Eye (tissue), 1 donor: ENCODE results near the gene SEC16A.
"Not testable (repeated sequence)": the region's sequence is repeated elsewhere in the genome, so short reads cannot be mapped to it uniquely, and the experiment has no call there.

Experiments used
- DNase-seq: peaks from one replicate; pipeline ENCODE4 v3.0.0-alpha.2; 2015

The SEC16A gene

DNA sequence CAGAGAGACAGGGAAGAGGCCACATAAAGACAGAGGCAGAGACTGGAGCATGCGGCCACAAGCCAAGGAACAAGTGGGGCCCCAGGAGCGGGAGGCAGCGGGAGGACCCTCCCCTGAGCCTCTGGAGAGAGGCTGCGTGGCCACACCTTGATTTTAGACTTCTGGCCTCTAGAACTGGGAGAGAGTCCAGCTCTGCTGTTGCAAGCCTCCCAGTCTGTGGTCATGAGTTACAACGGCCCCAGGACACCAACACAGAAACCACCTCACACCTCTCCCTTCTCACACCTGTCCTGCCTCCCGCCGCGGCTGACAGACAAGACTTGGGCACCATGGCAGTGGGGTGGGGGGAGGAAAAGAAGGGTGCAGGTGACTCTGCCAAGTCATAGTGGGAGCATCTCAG is 45.4 kb downstream of the SEC16A start:
- no peak for DNase-seq

DNA sequence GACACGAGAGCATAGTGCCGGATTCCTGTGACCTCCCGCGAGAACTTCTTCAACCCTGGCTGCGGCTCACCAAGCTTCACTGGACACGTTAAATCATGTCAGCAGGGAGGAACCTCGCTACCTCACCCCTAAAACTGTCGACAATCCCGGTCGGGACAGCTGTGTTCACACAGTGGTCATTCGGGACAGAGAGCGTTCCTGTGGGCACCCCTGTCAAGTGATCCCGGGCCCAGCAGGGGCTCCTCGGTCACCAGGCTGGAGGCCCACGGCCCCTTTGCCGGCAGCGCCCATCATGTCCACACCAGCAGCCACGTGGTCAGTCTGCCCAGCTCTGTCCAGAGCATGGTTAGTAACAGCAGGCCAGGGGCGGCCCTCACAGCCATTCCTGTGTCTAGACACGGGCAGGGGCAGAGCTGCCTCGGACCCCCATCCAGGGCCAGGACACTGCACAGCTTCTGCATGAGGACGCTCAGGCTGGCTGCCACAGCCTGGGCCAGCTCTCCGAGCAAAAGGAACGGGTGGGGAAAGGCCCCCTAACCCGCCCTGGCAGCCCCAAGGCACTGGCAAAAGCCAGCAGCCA is 46.7 kb downstream of the SEC16A start:
- DNase-seq, result no peak

DNA sequence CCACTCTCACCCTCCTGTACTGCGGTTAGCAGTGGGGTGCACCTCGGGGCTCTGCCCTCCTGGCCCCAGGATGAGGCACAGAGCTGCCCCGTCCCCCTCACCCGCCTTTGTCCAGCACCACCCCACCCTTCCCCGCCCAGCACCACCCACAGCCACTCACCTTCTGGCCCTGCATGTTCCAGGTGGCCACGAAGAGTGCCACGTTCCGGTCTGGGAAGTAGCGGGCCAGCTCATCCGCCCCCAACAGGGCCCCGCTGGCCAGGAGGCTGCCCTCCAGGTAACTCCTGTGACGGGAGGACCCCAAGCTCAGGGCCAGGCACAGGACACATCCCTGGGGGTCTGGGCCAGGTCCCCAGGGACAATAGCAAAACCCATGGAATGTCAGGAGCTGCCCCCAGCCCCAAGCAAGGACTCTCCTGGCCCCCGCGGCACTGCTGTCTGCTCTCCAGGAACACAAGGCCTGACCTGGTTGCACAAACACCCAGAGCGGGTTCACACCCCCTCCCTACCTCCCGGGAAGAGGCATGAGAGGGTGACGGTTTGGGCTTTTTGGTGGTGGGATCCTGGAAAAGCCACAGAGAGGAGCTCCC is 48.2 kb downstream of the SEC16A start:
- DNase-seq, result no peak

DNA sequence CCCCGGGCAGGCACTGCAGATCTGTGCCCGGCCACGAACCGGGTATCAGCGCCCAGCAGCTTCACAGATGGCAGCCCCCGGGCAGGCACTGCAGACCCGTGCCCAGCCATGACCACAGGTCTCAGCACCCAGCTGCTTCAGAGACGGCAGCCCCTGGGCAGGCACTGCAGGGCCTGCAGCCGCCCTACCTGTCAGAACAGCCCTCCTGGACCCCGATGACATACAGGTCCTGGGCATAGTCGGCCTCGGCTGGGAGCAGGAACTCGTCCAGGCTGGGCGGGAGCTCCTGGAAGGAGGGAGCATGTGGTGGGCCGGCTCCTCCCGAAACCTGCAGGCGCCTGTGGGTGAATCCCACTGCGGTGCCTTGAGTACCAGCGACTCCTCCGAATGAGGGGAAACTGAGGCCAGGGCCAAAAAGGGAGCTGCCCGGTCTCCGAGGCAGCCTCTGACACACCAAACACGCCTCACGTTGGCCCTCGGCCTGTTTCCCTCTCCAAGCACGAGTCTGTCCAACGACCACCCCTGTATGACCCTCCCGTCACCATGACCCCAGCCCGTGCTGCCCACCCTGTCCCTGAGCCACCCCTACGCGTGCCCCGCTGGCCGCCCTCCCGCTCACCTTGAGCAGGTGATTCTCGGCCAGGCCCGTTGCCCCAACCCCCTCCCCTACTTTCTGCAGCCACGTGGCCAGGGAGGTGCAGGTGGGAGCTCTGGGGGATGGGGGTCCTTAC is 48.8 kb downstream of the SEC16A start:
- DNase-seq, result no peak

DNA sequence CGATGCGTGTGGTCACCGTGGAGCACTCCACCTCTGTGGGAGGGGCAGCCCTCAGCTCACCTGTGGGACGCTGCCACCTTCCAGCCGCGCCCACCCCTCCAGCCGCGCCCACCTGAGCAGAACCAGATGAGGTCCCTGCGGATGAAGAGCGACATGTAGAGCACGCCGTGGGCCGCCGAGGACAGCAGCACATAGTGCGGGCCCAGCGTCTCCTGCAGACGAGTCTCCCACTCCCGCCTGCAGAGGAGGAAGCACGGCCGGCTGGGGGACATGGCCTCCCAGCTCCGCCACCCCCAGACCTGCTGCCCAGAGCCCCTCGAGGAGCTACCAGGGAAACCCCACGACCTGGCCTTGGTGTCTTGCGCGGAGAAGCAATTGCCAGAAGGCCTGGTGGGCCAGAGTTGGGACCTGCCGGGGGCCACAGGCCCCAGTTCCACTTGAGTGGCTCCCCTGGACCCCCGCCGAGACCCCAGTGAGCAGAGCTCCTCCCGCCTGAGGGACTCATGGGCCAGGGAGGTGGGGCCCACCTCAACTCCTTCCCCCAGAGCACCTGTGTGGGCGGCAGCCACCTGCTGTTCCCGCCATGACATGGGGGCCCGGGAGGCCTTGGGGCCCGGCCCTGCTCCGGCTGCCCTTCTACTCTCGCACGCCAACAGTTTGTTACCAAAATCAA is 49.7 kb downstream of the SEC16A start:
- DNase-seq, result no peak

DNA sequence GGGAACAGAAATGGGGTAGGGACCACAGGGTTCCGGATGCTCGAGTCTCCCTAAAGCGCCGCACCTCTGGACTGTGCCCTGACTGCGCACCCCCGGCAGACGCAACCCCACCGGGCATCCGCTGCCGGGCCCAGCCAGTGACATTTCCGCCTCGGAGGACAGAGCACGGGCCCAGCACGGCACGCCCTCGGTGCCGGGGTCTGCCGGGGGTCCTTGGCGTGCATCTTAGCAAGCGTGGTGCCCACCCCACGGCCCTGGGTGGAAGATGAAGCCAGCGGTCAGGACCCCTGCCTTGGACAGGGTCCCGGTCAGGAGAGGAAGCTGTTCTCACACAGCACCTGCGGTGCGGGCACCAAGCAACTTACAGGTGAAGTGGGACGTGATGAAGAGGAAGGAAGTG is 50.2 kb downstream of the SEC16A start:
- DNase-seq, result no peak

DNA sequence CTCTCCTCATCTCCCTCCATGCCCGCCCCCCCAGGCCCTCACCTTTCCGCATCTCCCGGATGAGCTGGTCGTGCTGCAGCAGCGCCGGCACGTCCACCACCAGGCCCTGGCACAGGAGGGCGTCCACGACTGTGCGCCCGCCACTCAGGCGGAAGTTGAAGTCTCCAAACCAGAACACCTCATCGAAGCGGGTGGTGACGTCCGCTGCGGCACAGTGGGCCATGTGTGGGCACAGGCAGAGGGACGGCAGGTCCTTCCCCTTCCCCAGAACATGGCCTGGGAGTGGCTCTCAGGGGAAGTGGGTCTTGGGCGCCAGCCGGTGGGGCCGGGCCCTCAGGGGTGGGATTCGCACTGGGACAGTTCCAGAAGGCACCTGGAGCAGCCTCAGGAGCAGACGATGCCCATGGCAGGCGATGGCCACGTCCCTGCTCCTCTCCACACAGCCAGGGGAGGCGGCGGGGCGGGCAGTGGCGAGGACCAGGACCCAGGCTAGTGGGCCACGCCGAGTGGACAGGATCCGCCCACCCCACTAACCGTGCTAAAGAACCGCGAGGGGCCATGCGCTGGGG is 51.0 kb downstream of the SEC16A start:
- no peak for DNase-seq

DNA sequence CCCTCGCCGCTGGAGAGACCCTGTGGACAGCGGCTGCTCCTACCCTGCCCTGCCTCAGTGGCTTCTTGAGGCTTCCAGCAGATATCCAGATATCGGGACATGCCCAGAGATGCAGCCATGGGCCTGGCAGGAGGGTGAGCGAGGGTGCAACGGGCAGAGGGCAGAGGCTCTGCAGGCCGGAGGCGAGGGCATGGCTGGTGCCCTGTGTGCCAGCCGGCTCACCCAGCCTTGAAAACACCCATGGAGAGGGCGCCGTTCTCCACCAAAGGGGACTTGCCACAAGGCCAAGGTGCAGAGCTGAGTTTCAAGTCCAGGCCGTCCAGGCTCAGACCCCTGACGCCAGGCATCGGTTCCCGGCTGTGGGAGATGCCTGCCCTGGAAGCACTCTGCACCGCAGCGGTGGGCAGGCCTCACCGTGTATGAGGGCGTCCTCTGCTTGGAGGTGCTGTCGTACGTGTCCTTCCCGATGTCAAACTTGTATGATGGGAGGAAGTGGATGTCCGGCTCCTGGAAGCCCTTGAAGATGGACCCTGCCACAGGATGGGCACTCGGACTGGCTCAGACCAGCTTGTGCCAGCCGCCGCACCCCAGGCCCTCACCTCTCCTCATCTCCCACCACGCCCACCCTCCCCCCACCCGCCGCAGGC is 52.1 kb downstream of the SEC16A start:
- no peak for DNase-seq

DNA sequence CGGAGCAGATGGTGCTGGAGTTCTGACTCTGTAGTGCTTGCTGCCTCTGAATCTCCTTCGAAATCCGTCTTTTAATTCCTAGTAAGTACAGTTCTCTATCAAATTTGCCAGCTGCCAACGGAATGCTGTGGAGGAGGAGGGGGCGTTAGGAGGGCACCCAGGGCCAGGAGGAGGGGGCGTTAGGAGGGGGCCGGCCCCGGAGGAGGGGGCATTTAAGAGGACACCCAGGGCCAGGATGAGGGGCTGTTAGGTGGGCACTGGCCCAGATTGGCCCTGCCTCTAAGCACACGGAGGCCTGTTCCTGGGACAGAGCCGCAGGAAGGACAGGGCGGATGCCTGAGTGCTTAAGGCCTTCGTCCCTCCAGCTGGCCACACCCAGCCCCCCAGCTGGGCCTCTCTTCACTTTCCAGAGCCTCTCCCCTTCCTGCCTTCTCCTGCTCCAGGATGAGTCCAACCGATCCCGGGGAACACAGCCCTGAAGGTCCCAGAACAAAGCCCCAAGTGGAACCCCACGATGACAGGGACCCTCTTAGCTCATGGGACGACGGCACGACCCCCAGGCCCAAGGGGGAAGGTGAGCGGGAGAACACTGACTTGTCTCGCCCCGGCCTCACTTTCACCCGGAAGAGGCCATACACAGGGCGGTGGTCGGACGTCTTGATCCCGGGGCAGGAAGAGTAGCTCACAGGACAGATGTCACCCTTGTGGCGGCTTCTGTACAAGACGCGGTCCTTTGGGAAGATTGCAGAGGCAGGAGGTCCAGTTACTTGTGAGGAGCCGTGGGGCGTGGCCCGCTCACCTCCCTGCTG is 53.0 kb downstream of the SEC16A start:
- no peak for DNase-seq

DNA sequence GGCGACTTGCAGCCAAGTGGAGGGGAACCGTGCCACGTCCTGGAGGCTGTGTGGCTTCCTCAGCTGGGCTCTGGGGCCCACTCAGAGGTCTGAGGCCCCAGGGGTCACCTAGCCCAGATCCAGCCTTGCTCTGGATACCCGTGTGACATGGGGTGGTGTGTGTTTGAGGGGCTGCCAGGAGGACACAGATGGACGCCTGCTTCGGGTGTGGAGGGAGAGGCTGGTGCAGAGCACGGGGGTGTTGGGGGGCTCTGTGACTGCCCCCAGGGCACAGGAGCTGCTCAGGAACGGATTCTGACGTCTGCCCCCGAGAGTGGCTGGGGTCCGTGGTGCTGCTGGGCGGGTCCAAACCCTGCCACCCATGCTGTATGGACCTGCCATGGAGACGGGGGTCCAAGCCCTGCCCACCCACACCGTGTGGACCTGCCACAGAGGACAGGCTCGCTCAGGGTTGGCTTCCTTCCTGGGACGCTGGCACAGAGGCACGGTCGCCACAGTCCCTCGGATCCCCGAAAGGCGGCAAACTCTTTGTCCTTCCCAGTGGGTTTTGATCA is 53.7 kb downstream of the SEC16A start:
- no peak for DNase-seq

DNA sequence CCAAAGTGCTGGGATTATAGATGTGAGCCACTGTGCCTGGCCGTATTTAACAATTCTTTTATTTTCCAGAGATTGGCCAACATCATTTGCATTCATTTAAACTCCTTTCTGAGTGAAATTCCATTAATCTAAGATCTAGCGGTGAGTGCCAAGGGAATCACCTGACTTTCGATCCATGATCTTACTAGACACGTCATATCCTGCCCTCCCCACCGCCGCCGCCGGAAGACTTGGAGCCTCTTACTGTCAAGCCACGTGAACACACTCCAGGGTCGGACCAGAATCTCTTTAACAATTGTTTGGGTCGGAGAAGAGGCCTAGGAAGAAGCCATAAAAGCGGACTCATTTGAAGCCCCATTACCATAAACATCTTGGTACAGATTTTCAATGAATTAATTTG is 56.1 kb downstream of the SEC16A start:
- no peak for DNase-seq

DNA sequence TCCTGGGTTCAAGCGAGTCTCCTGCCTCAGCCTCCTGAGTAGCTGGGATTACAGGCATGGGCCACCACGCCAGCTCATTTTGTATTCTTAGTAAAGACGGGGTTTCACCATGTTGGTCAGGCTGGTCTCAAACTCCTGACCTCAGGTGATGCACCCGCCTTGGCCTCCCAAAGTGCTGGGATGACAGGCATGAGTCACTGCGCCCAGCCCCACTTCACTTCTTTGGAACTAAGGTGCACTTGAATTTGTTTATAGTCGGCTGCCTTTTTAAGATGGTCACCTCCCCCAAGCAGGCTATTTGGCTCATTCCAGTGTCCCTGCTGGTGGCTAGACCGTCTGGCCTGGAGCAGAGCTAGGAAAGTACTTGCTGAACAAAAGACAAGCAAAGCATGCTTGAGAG is 57.5 kb downstream of the SEC16A start:
- not testable (repeated sequence) for DNase-seq

DNA sequence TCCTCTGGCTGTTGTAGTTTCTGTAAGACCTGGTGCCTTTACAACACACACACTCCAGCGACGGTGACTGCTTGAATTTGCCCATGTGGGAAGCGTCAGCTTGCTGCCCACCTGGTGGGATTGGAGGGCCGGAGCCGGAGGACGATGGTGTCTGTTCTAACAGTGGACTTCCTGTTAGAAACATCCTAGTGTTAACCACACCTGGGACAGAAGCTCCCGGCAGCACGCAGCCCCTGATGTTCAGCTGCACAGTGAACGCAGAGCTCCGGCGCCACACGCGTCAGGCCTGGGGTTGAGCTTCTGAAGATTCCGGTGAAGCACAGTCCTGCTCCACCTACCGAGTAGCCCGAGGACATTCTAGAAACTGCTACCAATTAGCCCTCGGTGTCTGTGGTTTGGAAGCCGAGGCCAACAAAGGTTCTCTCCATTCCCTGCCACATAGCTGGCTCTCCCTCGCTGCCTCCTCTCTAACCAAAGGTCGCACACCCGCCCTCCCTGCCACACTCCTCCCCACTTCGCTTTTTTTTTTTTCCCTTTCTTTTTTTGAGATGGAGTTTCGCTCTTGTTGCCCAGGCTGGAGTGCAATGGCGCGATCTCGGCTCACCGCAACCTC is 58.0 kb downstream of the SEC16A start:
- DNase-seq, result no peak

DNA sequence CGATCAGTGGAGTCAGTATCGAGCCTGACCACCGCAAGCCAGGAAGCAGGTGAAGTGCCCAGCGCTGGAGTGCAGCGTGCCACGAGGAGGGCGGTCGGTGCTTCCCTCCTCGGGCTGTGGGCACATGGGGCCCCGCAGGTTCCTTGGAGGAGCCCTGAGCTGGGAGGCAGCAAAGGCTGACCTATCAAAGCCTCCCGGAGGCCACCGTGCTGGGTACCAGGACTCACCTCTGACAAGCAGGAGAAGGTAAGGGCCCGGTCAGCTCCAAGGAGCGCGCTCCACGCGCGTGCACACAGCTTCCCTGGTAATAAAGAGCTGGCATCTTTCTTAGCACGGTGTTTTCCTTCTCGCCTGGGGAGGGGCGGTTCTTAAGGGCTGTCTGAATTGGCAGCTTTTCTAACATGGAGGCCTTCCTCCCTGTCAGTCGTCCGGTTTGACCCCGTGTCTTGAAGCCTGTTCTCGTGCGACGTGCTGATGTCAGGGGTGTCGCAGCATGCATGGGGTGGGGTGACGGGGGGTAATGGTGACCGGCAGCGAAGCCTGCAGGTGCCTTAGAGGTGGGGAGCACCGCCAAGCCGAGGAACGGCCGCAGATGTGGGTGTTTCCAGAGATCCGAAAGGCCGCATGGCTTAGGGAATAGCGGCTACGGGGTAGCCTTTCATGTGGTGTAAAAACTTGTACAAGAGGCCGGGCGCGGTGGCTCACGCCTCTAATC is 59.3 kb downstream of the SEC16A start:
- no peak for DNase-seq

DNA sequence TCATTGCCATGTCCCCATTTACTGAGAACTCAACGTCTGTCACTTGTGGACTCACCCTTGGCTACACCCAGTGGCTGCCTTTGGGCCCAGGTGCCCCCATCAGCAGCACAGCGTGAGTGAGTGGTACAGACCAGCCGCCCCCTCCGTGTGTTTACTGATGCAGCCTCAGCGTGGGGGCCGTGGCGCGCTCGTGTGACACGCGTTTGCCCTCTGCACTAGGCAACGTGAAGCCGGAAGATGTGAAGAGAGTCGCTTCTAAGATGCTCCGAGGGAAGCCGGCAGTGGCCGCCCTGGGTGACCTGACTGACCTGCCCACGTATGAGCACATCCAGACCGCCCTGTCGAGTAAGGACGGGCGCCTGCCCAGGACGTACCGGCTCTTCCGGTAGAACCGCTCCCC is 60.0 kb downstream of the SEC16A start:
- DNase-seq, result no peak

DNA sequence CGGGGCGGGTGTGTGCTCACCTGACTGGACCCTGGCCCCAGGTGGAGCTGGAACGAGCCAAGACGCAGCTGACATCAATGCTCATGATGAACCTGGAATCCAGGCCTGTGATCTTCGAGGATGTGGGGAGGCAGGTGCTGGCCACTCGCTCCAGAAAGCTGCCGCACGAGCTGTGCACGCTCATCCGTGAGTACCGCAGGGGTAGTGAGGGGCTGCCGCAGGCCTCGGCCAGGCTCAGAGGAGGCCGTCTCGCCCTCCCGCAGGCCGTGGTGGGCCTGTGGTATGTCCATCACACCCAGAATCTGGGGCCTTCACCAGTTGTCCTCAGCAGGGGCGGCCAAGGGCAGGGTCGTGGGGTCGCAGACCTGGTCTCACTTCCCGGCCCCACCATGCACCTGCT is 61.0 kb downstream of the SEC16A start:
- no peak for DNase-seq

DNA sequence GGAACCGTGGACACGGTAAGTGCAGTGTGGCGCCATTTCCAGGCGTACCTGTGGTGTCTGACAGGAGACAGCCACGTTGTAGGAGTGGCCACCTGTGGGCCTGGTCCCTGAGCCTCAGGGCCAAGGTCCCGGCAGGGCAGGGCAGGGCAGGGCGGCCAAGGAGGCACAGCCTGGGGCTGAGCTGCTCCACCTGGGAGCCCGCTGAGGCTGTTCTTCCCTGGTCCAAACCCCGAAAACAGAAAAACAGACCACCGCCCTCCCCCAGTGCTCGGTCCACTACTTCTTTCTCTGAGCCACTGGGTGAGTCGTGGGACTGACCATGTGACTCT is 63.8 kb downstream of the SEC16A start:
- DNase-seq, result no peak

DNA sequence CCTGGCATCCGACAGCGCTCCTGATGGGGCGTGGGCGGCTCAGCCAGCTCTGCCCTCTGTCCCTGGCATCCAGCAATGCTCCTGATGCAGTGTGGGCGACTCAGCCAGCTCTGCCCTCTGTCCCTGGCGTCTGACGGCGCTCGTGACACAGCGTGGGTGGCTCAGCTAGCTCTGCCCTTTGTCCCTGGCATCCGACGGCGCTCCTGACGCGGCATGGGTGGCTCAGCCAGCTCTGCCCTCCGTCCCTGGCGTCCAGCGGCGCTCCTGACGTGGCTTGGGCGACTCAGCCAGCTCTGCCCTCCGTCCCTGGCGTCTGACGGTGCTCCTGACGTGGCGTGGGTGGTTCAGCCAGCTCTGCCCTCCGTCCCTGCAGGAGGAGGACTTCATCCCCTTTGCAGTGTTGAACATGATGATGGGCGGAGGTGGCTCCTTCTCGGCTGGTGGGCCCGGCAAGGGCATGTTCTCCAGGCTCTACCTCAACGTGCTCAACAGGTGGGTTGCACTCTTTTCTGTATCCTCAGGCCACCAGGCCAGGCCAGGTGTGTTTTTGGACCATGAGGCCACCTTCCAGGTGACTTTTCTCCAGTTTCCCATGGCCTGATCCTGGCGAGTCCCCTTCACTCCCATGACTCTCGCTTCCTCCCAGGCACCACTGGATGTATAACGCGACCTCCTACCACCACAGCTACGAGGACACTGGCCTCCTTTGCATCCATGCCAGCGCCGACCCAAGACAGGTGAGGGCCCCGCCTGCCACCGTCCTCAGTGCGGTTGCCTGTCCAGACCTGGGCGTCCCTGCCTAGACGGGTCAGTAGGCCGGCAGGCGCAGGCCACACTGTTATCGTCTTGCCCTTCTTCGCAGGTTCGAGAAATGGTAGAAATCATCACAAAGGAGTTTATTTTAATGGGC is 64.4 kb downstream of the SEC16A start:
- DNase-seq, result no peak

DNA sequence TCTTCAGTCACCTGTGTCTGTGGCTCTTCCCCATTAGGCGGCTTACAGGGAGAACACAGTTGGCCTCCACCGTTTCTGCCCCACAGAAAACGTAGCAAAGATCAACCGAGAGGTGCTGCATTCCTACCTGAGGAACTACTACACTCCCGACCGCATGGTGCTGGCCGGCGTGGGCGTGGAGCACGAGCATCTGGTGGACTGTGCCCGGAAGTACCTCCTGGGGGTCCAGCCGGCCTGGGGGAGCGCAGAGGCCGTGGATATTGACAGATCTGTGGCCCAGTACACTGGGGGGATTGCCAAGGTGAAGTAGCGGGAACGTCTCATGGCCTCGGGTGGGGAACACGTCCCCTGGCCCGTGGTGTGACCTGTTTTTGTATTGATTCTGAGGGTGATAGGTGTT is 65.9 kb downstream of the SEC16A start:
- DNase-seq, result no peak

DNA sequence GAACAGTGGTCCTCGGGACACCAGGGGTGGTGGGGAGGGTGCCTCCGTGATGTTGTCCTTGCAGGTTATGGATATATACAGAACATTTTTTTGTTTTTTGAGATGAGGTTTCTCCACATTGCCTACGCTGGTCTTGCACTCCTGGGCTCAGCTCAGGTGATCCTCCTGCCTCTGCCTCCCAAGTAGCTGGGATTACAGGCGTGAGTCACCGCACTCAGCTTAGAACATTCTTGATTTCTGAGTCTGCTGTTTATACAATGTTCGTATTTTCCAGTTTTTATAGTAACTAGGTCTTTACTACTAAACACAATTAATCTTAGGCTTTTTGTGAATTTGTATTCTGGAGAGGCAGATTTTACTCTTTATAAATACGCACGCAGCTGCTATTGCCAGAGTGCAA is 66.4 kb downstream of the SEC16A start:
- DNase-seq, result no peak
